ENCODE data around the gene CNTNAP5. TPM values are rescaled to one million over a fixed set of nuclear protein-coding genes. Genes with fewer than 3 reads are reported as not detected.

The CNTNAP5 gene
- total and polyA plus RNA-seq, 9 of the 15 experiments (the other 6 are each of a cell fraction or from before 2014, with no cell fraction given): not detected

DNA sequence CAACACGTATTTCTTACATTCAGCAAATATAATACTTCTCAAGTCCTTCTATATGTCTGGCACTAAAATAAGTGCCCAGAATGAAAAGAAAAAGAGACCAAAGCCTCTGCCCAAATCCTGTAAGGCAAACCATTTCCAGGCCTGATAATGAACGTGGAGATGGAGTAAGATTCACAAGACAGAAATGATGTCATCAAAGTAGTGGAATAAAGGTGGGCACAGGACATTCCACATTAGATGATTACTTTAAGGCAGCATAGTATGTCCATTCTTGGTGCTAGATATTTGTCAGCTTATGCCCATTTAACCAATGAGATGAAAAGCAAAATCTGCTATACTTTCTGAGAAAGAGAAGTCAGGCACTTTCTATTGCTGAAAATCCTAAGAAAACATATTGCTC is 38.5 kb downstream of the CNTNAP5 start:
- no peaks in the 10 kb centered on the region for H3K9me1 ChIP-seq (ENCODE audit: control insufficient read depth, insufficient read depth, low read length)
- H3K27me3 ChIP-seq (ENCODE audit: control insufficient read depth in 2 of 2, insufficient read depth in 2 of 2, low read length in 2 of 2): no peaks in the 10 kb centered on the region
- H3K36me3 ChIP-seq (ENCODE audit: control insufficient read depth, insufficient read depth, low read length): no peaks in the 10 kb centered on the region
- TF ChIP-seq ZBED1 (IDR thresholded peaks at IDR 0.05): no peak
- TF ChIP-seq HNRNPH1 (optimal IDR thresholded peaks at IDR 0.05; ENCODE audit: low read depth, low read length): no peak
- no peak for TF ChIP-seq KAT2B (IDR thresholded peaks at IDR 0.05; ENCODE audit: low read depth, low read length)
- no peak for TF ChIP-seq SIN3B (IDR thresholded peaks at IDR 0.05; ENCODE audit: low read depth)
- TF ChIP-seq, protein P1, sequence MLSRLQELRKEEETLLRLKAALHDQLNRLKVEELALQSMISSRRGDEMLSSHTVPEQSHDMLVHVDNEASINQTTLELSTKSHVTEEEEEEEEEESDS (CRISPR knock-in tag; IDR thresholded peaks at IDR 0.05): no peak
- no peak for TF ChIP-seq HDAC8 (tag; IDR thresholded peaks at IDR 0.05)
- TF ChIP-seq ATF7 (IDR thresholded peaks at IDR 0.05): no peak
- TF ChIP-seq ARID3A (IDR thresholded peaks at IDR 0.05; ENCODE audit: borderline replicate concordance, low read depth, low read length): no peak
- TF ChIP-seq XRCC3 (IDR thresholded peaks at IDR 0.05): no peak
- TF ChIP-seq JUNB (CRISPR knock-in tag; conservative IDR thresholded peaks at IDR 0.05): no peak
- no peak for TF ChIP-seq ZNF263 (CRISPR knock-in tag; IDR thresholded peaks at IDR 0.05; ENCODE audit: borderline replicate concordance)
- TF ChIP-seq ADNP (tag; IDR thresholded peaks at IDR 0.05): no peak
- no peaks in the 10 kb centered on the region for H4K20me1 ChIP-seq (replicated peaks; ENCODE audit: control insufficient read depth, insufficient read depth, low read length)
- no peak overlapping the region for H3K4me3 ChIP-seq
- no peak overlapping the region for H3K27ac ChIP-seq (ENCODE audit: extremely low read depth, low read depth, low read length)
- DNase-seq (ENCODE audit: extremely low read depth in 1 of 4, low spot score in 3 of 4) (no peak), ATAC-seq (no peak), FAIRE-seq (no peak)
- H3K4me2 ChIP-seq (ENCODE audit: insufficient read depth, low read length): no peak overlapping the region
- in situ Hi-C loops (cut with MboI): no loop called here
- no peaks in the 10 kb centered on the region for H3K4me1 ChIP-seq (replicated peaks in 1 of 2; ENCODE audit: control insufficient read depth in 2 of 2, insufficient read depth in 2 of 2, low read length in 2 of 2)
- POLR2A ChIA-PET: no interaction called here
- H3K9me3 ChIP-seq (replicated peaks; ENCODE audit: control insufficient read depth, insufficient read depth, low read depth, low read length): no peaks in the 10 kb centered on the region
- no peak overlapping the region for H3K9ac ChIP-seq (ENCODE audit: insufficient read depth in 1 of 2, low read depth in 2 of 2, low read length in 2 of 2)
- CTCF ChIA-PET (ENCODE audit: low intra/inter-chr PET ratio): no interaction called here
- no TSS peak for BruUV-seq (replicated peaks)
- 0% methylated on average over 2 of the region's 2 CpGs for WGBS (ENCODE audit: insufficient coverage, low coverage, missing lambda C conversion rate)
- H3K79me2 ChIP-seq (ENCODE audit: control insufficient read depth, insufficient read depth, low read length): no peaks in the 10 kb centered on the region
- intact Hi-C loops (cut with micrococcal nuclease): no loop called here
- no peak overlapping the region for H2AFZ ChIP-seq (ENCODE audit: low read depth, low read length)

Data from K562 (cell line).